Ectodermal cell (in vitro differentiated cells): Measurements from ENCODE around the gene CHMP4B.
A peak's percentile ranks its signal among the peaks of the same experiment; 100 is the strongest.

Experiments used
- H3K27ac ChIP-seq: 2 replicates; pipeline ENCODE4 v1.7.0; 2013; ENCODE audit warnings: mild to moderate bottlenecking, low read depth, low read length; ENCODE audit not compliant: insufficient read depth, poor library complexity, severe bottlenecking
- H3K27me3 ChIP-seq: 2 replicates; pipeline ENCODE4 v1.7.0; 2013; ENCODE audit warnings: mild to moderate bottlenecking, low read length; ENCODE audit not compliant: insufficient read depth, control insufficient read depth, poor library complexity, severe bottlenecking
- H3K36me3 ChIP-seq: one replicate; pipeline ENCODE4 v1.7.0; 2013; ENCODE audit warnings: low read length; ENCODE audit not compliant: control insufficient read depth, insufficient read depth
- H3K4me1 ChIP-seq: one replicate; pipeline ENCODE4 v1.7.0; 2013; ENCODE audit warnings: low read length; ENCODE audit not compliant: control insufficient read depth, insufficient read depth
- H3K4me3 ChIP-seq: 2 replicates; pipeline ENCODE4 v1.7.0; 2013; ENCODE audit warnings: low read depth, low read length, control low read depth; ENCODE audit not compliant: insufficient read depth
- H3K9me3 ChIP-seq: 2 replicates; pipeline ENCODE4 v1.7.0; 2013; ENCODE audit warnings: mild to moderate bottlenecking, low read length, moderate library complexity; ENCODE audit not compliant: control insufficient read depth
- WGBS, 2 experiments: methylation state at CpG; one replicate each; pipeline ENCODE4 v1.1.7; 2013; ENCODE audit warnings: missing lambda C conversion rate in 2 of 2; 5-methylcytosine and 5-hydroxymethylcytosine counted together

The CHMP4B gene

GRCh38 chr20:33827109-33827508, 16.0 kb downstream of the CHMP4B start:
- H3K9me3 ChIP-seq = no peaks in the 10 kb centered on the region
- no peaks in the 10 kb centered on the region for H3K36me3 ChIP-seq
- no peaks in the 10 kb centered on the region for H3K27me3 ChIP-seq
- peaks cover 23% of the 10 kb centered on the region for H3K4me1 ChIP-seq
- no peak overlapping the region for H3K27ac ChIP-seq
- WGBS, 2 experiments = 89 to 96% methylated on average over 2 of the region's 2 CpGs
- no peak overlapping the region for H3K4me3 ChIP-seq

GRCh38 chr20:33827634-33828325, 16.6 kb downstream of the CHMP4B start:
- WGBS, 2 experiments = 93 to 94% methylated on average over 4 of the region's 4 CpGs
- Histone ChIP-seq H3K4me3 (no peak overlapping the region), H3K27ac (no peak overlapping the region), H3K9me3 (no peaks in the 10 kb centered on the region), H3K27me3 (no peaks in the 10 kb centered on the region), H3K4me1 (peaks cover 23% of the 10 kb centered on the region), H3K36me3 (no peaks in the 10 kb centered on the region)

- no peaks in the 10 kb centered on the region for H3K36me3 ChIP-seq
- WGBS, 2 experiments = 97 to 98% methylated on average over 7 of the region's 9 CpGs
- H3K4me1 ChIP-seq = peaks cover 26% of the 10 kb centered on the region
- no peak overlapping the region for H3K27ac ChIP-seq
- no peak overlapping the region for H3K4me3 ChIP-seq
- H3K27me3 ChIP-seq = no peaks in the 10 kb centered on the region
- no peaks in the 10 kb centered on the region for H3K9me3 ChIP-seq
These were observed 17.2 kb downstream of the CHMP4B start for GRCh38 chr20:33828326-33828844.

DNA sequence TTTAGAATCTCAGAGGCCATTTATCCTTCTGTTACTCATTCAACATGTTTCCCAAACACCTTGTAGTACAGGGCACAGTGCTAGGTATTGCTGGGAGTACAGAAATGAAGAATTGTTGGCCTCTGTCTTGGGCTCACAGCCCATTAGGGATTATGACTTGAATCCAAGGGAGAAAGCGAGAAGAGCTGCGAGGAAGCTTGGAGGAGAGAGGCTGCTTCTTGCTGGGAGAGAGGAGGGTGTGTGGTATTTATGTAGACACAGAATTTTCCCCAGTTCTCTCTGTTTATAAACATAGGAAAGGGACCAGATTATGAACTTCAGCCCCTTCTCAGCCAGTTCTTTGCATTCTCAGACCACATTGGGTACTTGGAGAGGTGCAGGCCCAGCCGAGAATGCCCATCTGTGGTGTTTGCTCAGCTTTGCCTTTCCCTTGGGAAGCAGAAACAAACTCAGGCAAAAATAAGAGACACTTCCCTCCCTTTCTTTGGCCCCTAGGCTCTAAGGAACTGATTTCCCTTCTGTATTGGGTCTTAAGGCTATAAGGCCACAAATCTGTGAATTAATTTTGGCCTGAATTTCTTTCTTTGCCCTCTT, 17.9 kb downstream of the CHMP4B start:
- no peaks in the 10 kb centered on the region for H3K9me3 ChIP-seq
- no peak overlapping the region for H3K27ac ChIP-seq
- no peak overlapping the region for H3K4me3 ChIP-seq
- H3K36me3 ChIP-seq = no peaks in the 10 kb centered on the region
- H3K4me1 ChIP-seq = peaks cover 30% of the 10 kb centered on the region
- WGBS, 2 experiments = 91 to 96% methylated on average over 3 of the region's 3 CpGs
- no peaks in the 10 kb centered on the region for H3K27me3 ChIP-seq

- Histone ChIP-seq H3K36me3 (no peaks in the 10 kb centered on the region), H3K4me3 (no peak overlapping the region), H3K9me3 (no peaks in the 10 kb centered on the region), H3K27ac (no peak overlapping the region), H3K27me3 (no peaks in the 10 kb centered on the region), H3K4me1 (peaks cover 30% of the 10 kb centered on the region)
- 95% methylated on average over 3 of the region's 3 CpGs for WGBS, 2 experiments
These were observed 18.5 kb downstream of the CHMP4B start for GRCh38 chr20:33829636-33830035.

- H3K9me3 ChIP-seq = no peaks in the 10 kb centered on the region
These were observed 19.2 kb downstream of the CHMP4B start for GRCh38 chr20:33830371-33830770.

GRCh38 chr20:33832103-33832804, 21.1 kb downstream of the CHMP4B start:
- Histone ChIP-seq H3K4me3 (no peak overlapping the region), H3K9me3 (no peaks in the 10 kb centered on the region), H3K36me3 (no peaks in the 10 kb centered on the region), H3K27ac (peak overlapping the region; percentile 68), H3K4me1 (peaks cover 24% of the 10 kb centered on the region), H3K27me3 (no peaks in the 10 kb centered on the region)
- 53 to 56% methylated on average over 9 to 10 of the region's 11 CpGs for WGBS, 2 experiments

More at GRCh38 chr20:33830371-33830770, 19.2 kb downstream of the CHMP4B start:
- H3K36me3 ChIP-seq = no peaks in the 10 kb centered on the region
- no peak overlapping the region for H3K27ac ChIP-seq
- H3K27me3 ChIP-seq = no peaks in the 10 kb centered on the region
- H3K4me3 ChIP-seq = no peak overlapping the region
- WGBS, 2 experiments = 83 to 91% methylated on average over 4 of the region's 4 CpGs
- peaks cover 28% of the 10 kb centered on the region for H3K4me1 ChIP-seq

GRCh38 chr20:33833333-33833732, 22.2 kb downstream of the CHMP4B start:
- H3K4me1 ChIP-seq = peaks cover 24% of the 10 kb centered on the region
- no peak overlapping the region for H3K27ac ChIP-seq
- 9 to 22% methylated on average over 1 of the region's 1 CpG for WGBS, 2 experiments

DNA sequence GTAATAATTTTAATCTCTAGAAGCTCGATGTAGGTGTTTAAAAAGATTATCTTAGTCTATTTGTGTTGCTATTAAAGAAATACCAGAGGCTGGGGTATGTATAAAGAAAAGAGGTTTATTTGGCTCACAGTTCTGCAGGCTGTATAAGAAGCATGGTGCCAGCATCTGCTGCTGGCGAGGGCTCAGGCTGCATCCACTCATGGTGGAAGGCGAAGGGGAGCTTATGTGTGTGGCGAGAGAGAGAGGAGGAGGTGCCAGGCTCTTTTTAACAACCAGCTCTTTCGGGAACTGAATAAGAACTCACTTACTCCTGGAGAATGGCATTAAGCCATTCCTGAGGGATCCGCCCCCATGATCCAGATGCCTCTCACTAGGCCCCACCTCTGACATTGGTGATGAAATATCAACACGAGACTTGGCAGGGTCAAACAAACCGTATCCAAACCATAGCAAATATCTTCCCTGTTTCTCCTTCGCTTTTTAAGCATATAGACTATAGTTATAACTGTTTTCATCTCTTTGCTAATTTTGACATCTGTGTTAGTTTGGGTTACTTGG, 24.5 kb downstream of the CHMP4B start:
- H3K4me3 ChIP-seq = no peak overlapping the region
- 93 to 94% methylated on average over 8 to 9 of the region's 9 CpGs for WGBS, 2 experiments
- H3K36me3 ChIP-seq = no peaks in the 10 kb centered on the region
- H3K27me3 ChIP-seq = no peaks in the 10 kb centered on the region
- H3K27ac ChIP-seq = no peak overlapping the region
- H3K9me3 ChIP-seq = no peaks in the 10 kb centered on the region
- H3K4me1 ChIP-seq = peaks cover 14% of the 10 kb centered on the region

More at GRCh38 chr20:33833333-33833732, 22.2 kb downstream of the CHMP4B start:
- Histone ChIP-seq H3K27me3 (no peaks in the 10 kb centered on the region), H3K4me3 (no peak overlapping the region), H3K9me3 (no peaks in the 10 kb centered on the region), H3K36me3 (no peaks in the 10 kb centered on the region)

- Histone ChIP-seq H3K9me3 (no peaks in the 10 kb centered on the region), H3K4me1 (peaks cover 14% of the 10 kb centered on the region), H3K27ac (no peak overlapping the region), H3K36me3 (no peaks in the 10 kb centered on the region), H3K27me3 (no peaks in the 10 kb centered on the region), H3K4me3 (no peak overlapping the region)
- WGBS, 2 experiments = 95 to 96% methylated on average over 2 of the region's 2 CpGs
These were observed 25.1 kb downstream of the CHMP4B start for GRCh38 chr20:33836277-33836676.
